ENCODE data around the gene NECTIN2.

The NECTIN2 gene

GRCh38 chr19:44807652-44808462 lies 38.2 kb upstream of the NECTIN2 start:
- Histone ChIP-seq H3K9me3 (ENCODE audit: low read depth, low read length) (no peaks in the 10 kb centered on the region), H3K36me3 (ENCODE audit: insufficient read depth, low read length) (no peaks in the 10 kb centered on the region), H3K9ac (ENCODE audit: insufficient read length) (no peak overlapping the region), H3K4me3 (no peak overlapping the region), H3K27ac (no peak overlapping the region)
- TF ChIP-seq EZH2 (IDR thresholded peaks at IDR 0.05) (no peak), FOXP2 (optimal IDR thresholded peaks at IDR 0.05; ENCODE audit: control extremely low read depth, extremely low read length, insufficient read depth) (no peak), POLR2AphosphoS5 (IDR thresholded peaks at IDR 0.05; ENCODE audit: borderline replicate concordance, low read depth, low read length) (no peak)
- no peak for DNase-seq (ENCODE audit: low read depth, low spot score)

GRCh38 chr19:44808463-44809371 lies 37.4 kb upstream of the NECTIN2 start, which contains the start of gene BCAM:
Gene BCAM, plus strand, starts transcription at chr19:44809103. Its CDS starts 22 bp downstream, at chr19:44809125.
- Histone ChIP-seq H3K9me3 (ENCODE audit: low read depth, low read length) (no peaks in the 10 kb centered on the region), H3K36me3 (ENCODE audit: insufficient read depth, low read length) (no peaks in the 10 kb centered on the region), H3K9ac (ENCODE audit: insufficient read length) (peak within 1 kb of the TSS; percentile 68), H3K27ac (no peak within 1 kb of the TSS), H3K4me3 (peak within 1 kb of the TSS; percentile 77)
- no peak for DNase-seq (ENCODE audit: low read depth, low spot score)
- TF ChIP-seq FOXP2 (optimal IDR thresholded peaks at IDR 0.05; ENCODE audit: control extremely low read depth, extremely low read length, insufficient read depth): no peak
- no peak for TF ChIP-seq EZH2 (IDR thresholded peaks at IDR 0.05)
- TF ChIP-seq POLR2AphosphoS5 (IDR thresholded peaks at IDR 0.05; ENCODE audit: borderline replicate concordance, low read depth, low read length): no peak

- H3K9ac ChIP-seq (ENCODE audit: insufficient read length): peak overlapping the region; percentile 68
- TF ChIP-seq EZH2 (IDR thresholded peaks at IDR 0.05) (no peak), POLR2AphosphoS5 (IDR thresholded peaks at IDR 0.05; ENCODE audit: borderline replicate concordance, low read depth, low read length) (no peak), FOXP2 (optimal IDR thresholded peaks at IDR 0.05; ENCODE audit: control extremely low read depth, extremely low read length, insufficient read depth) (no peak)
- H3K36me3 ChIP-seq (ENCODE audit: insufficient read depth, low read length): no peaks in the 10 kb centered on the region
- no peak overlapping the region for H3K27ac ChIP-seq
- peak overlapping the region; percentile 77 for H3K4me3 ChIP-seq
- DNase-seq (ENCODE audit: low read depth, low spot score): no peak
- H3K9me3 ChIP-seq (ENCODE audit: low read depth, low read length): no peaks in the 10 kb centered on the region
Measured at GRCh38 chr19:44809577-44810233, 36.4 kb upstream of the NECTIN2 start.

GRCh38 chr19:44810234-44811121 lies 35.6 kb upstream of the NECTIN2 start:
- Histone ChIP-seq H3K27ac (no peak overlapping the region), H3K36me3 (ENCODE audit: insufficient read depth, low read length) (no peaks in the 10 kb centered on the region), H3K4me3 (no peak overlapping the region), H3K9ac (ENCODE audit: insufficient read length) (no peak overlapping the region), H3K9me3 (ENCODE audit: low read depth, low read length) (no peaks in the 10 kb centered on the region)
- DNase-seq (ENCODE audit: low read depth, low spot score): no peak
- TF ChIP-seq EZH2 (IDR thresholded peaks at IDR 0.05): no peak
- no peak for TF ChIP-seq FOXP2 (optimal IDR thresholded peaks at IDR 0.05; ENCODE audit: control extremely low read depth, extremely low read length, insufficient read depth)
- no peak for TF ChIP-seq POLR2AphosphoS5 (IDR thresholded peaks at IDR 0.05; ENCODE audit: borderline replicate concordance, low read depth, low read length)

DNA sequence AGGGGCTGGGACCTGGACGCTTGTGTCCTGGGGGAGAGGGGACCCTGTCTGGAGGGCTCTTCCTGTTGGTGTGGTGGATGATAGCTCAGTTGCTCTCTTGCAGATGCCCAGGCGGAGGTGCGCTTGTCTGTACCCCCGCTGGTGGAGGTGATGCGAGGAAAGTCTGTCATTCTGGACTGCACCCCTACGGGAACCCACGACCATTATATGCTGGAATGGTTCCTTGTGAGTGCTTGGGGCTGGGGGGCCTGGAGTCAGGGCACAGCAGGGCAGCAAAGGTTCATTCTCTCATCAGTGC lies 35.0 kb upstream of the NECTIN2 start:
- DNase-seq (ENCODE audit: low read depth, low spot score): no peak
- no peak overlapping the region for H3K27ac ChIP-seq

DNA sequence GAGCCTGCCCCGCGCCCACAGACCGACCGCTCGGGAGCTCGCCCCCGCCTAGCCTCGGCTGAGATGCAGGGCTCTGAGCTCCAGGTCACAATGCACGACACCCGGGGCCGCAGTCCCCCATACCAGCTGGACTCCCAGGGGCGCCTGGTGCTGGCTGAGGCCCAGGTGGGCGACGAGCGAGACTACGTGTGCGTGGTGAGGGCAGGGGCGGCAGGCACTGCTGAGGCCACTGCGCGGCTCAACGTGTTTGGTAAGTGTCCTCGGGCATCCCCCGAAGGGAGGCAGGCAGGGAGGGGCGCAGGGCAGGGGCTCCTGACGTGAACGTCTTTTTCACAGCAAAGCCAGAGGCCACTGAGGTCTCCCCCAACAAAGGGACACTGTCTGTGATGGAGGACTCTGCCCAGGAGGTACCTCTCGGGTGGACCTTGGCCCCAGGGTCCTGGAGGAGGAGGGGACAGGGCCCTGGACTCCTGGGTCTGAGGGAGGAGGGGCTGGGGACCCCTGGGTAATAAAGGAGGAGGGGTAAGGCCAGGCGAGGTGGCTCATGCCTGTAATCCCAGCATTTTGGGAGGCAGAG lies 33.9 kb upstream of the NECTIN2 start:
- H3K36me3 ChIP-seq (ENCODE audit: insufficient read depth, low read length): no peaks in the 10 kb centered on the region
- H3K4me3 ChIP-seq: no peak overlapping the region
- no peaks in the 10 kb centered on the region for H3K9me3 ChIP-seq (ENCODE audit: low read depth, low read length)
- DNase-seq (ENCODE audit: low read depth, low spot score): no peak
- TF ChIP-seq POLR2AphosphoS5 (IDR thresholded peaks at IDR 0.05; ENCODE audit: borderline replicate concordance, low read depth, low read length) (no peak), FOXP2 (optimal IDR thresholded peaks at IDR 0.05; ENCODE audit: control extremely low read depth, extremely low read length, insufficient read depth) (no peak), EZH2 (IDR thresholded peaks at IDR 0.05) (no peak)
- H3K27ac ChIP-seq: no peak overlapping the region
- H3K9ac ChIP-seq (ENCODE audit: insufficient read length): no peak overlapping the region

More for the DNA sequence above, 35.0 kb upstream of the NECTIN2 start:
- no peaks in the 10 kb centered on the region for H3K9me3 ChIP-seq (ENCODE audit: low read depth, low read length)
- no peak overlapping the region for H3K9ac ChIP-seq (ENCODE audit: insufficient read length)
- H3K36me3 ChIP-seq (ENCODE audit: insufficient read depth, low read length): no peaks in the 10 kb centered on the region
- TF ChIP-seq EZH2 (IDR thresholded peaks at IDR 0.05): no peak
- no peak for TF ChIP-seq FOXP2 (optimal IDR thresholded peaks at IDR 0.05; ENCODE audit: control extremely low read depth, extremely low read length, insufficient read depth)
- TF ChIP-seq POLR2AphosphoS5 (IDR thresholded peaks at IDR 0.05; ENCODE audit: borderline replicate concordance, low read depth, low read length): no peak
- H3K4me3 ChIP-seq: no peak overlapping the region

Measured in SK-N-MC (cell line).